CD14-positive monocyte (primary cell): ENCODE results near the gene LDAH. TPM values are rescaled to one million over a fixed set of nuclear protein-coding genes. Genes with fewer than 3 reads are reported as not detected.
A peak's percentile ranks its signal among the peaks of the same experiment; 100 is the strongest.

Experiments
- DNase-seq, 3 donors: peaks; one replicate each; pipeline ENCODE4 v3.0.0-alpha.2; 2011 to 2022
- H2AFZ ChIP-seq: 2 replicates; pipeline ENCODE4 v1.6.0; 2012; ENCODE audit warnings: mild to moderate bottlenecking, low read depth, low read length, inconsistent platforms; ENCODE audit not compliant: insufficient read depth, poor library complexity, severe bottlenecking
- H3K27ac ChIP-seq, 2 donors: 1 replicate in 1 of 2; 2 replicates in 1 of 2; pipeline ENCODE4 v1.5.1; 2012 to 2013; ENCODE audit warnings: low read length in 2 of 2, control low read depth in 1 of 2, inconsistent platforms in 1 of 2, low read depth in 1 of 2, mild to moderate bottlenecking in 1 of 2
- H3K27me3 ChIP-seq, 2 donors: one replicate each; pipeline versions ENCODE4 v1.6.0 to v1.6.1; 2011 to 2013; ENCODE audit warnings: low read length in 2 of 2; ENCODE audit not compliant: control insufficient read depth in 2 of 2, insufficient read depth in 2 of 2
- H3K36me3 ChIP-seq, 2 donors: replicated peaks in 1 of 2; 1 replicate in 1 of 2; 2 replicates in 1 of 2; pipeline versions ENCODE4 v1.5.1 to v1.6.1; 2012 to 2013; ENCODE audit warnings: low read length in 2 of 2, control low read depth in 1 of 2, inconsistent platforms in 1 of 2, mild to moderate bottlenecking in 1 of 2; ENCODE audit not compliant: insufficient read depth in 2 of 2, control insufficient read depth in 1 of 2
- H3K4me1 ChIP-seq, 2 donors: 1 replicate in 1 of 2; 2 replicates in 1 of 2; pipeline versions ENCODE4 v1.5.1 to v1.6.1; 2012 to 2013; ENCODE audit warnings: low read length in 2 of 2, control low read depth in 1 of 2, inconsistent platforms in 1 of 2, mild to moderate bottlenecking in 1 of 2, moderate library complexity in 1 of 2; ENCODE audit not compliant: insufficient read depth in 2 of 2, control insufficient read depth in 1 of 2
- H3K4me2 ChIP-seq: replicated peaks from 2 replicates; pipeline ENCODE3; 2012; ENCODE audit warnings: low read length, moderate library complexity, mild to moderate bottlenecking; ENCODE audit not compliant: poor library complexity, severe bottlenecking; ENCODE audit errors: extremely low read depth
- H3K4me3 ChIP-seq, 3 experiments: fragments of 200-600 bp in 1 of 3; sonication (generic) in 1 of 3; replicated peaks in 1 of 3; 1 replicate in 2 of 3; 2 replicates in 1 of 3; pipeline ENCODE4 v1.5.1; 2011 to 2013; ENCODE audit warnings: low read length in 3 of 3, mild to moderate bottlenecking in 3 of 3, control low read depth in 2 of 3, low read depth in 2 of 3, inconsistent platforms in 1 of 3, moderate library complexity in 1 of 3
- H3K79me2 ChIP-seq: 2 replicates; pipeline ENCODE4 v1.6.0; 2012; ENCODE audit warnings: mild to moderate bottlenecking, control low read depth, inconsistent platforms, low read length, moderate library complexity; ENCODE audit not compliant: insufficient read depth
- H3K9ac ChIP-seq: 2 replicates; pipeline ENCODE4 v1.6.0; 2017; ENCODE audit warnings: low read length, mild to moderate bottlenecking; ENCODE audit not compliant: insufficient read depth, poor library complexity, severe bottlenecking
- H3K9me3 ChIP-seq, 2 donors: replicated peaks in 1 of 2; 1 replicate in 1 of 2; 2 replicates in 1 of 2; pipeline versions ENCODE4 v1.5.1 to v1.6.1; 2012 to 2013; ENCODE audit warnings: low read length in 2 of 2, control low read depth in 1 of 2; ENCODE audit not compliant: control insufficient read depth in 1 of 2, insufficient read depth in 1 of 2
- H4K20me1 ChIP-seq: 2 replicates; pipeline ENCODE4 v1.6.0; 2012; ENCODE audit warnings: mild to moderate bottlenecking, low read length, control low read depth, moderate library complexity; ENCODE audit not compliant: insufficient read depth
- H3K27ac Mint-ChIP-seq, 7 donors: one replicate each; pipeline ENCODE4 v1.8.0; 2020; ENCODE audit warnings: mild to moderate bottlenecking in 7 of 7, mixed read lengths in 7 of 7, moderate library complexity in 6 of 7, inconsistent platforms in 2 of 7
- H3K27me3 Mint-ChIP-seq, 3 donors: one replicate each; pipeline ENCODE4 v1.8.0; 2021 to 2022; ENCODE audit warnings: low read depth in 3 of 3, mild to moderate bottlenecking in 3 of 3, mixed read lengths in 3 of 3, moderate library complexity in 3 of 3, inconsistent platforms in 1 of 3
- H3K36me3 Mint-ChIP-seq, 2 donors: one replicate each; pipeline ENCODE4 v1.8.0; 2020; ENCODE audit warnings: mixed read lengths in 2 of 2, inconsistent platforms in 1 of 2, mild to moderate bottlenecking in 1 of 2
- H3K4me1 Mint-ChIP-seq: one replicate; pipeline ENCODE4 v1.8.0; 2020; ENCODE audit warnings: mild to moderate bottlenecking, mixed read lengths
- H3K4me3 Mint-ChIP-seq, 2 donors: one replicate each; pipeline ENCODE4 v1.8.0; 2020; ENCODE audit warnings: mild to moderate bottlenecking in 2 of 2, mixed read lengths in 2 of 2, moderate library complexity in 1 of 2
- H3K9me3 Mint-ChIP-seq, 7 donors: one replicate each; pipeline ENCODE4 v1.8.0; 2020 to 2022; ENCODE audit warnings: mixed read lengths in 7 of 7, mild to moderate bottlenecking in 6 of 7, moderate library complexity in 6 of 7, inconsistent platforms in 2 of 7
- CTCF ChIP-seq: fragments of 200-600 bp; IDR thresholded peaks from one replicate; pipeline ENCODE4 v1.8.0; 2022; ENCODE audit warnings: antibody characterized with exemption, mild to moderate bottlenecking
- WGBS: methylation state at CpG from one replicate; pipeline ENCODE4 v1.1.5; 2013; ENCODE audit warnings: missing lambda C conversion rate; ENCODE audit not compliant: insufficient coverage; 5-methylcytosine and 5-hydroxymethylcytosine counted together
- intact Hi-C, 2 donors: fragments of 100-400 bp; cut with micrococcal nuclease; formaldehyde crosslinking; loops; one replicate each; pipeline versions ENCODE4 v1.15.0 to v1.15.1; 2023
- polyA minus RNA-seq: library from RNA; depleted of rRNA, polyadenylated mRNA; stranded (reverse); fragments of >200 nt; gene quantifications from 2 replicates; pipeline ENCODE4 v1.2.3, GENCODE V29; 2012
- polyA plus RNA-seq, 3 donors: library from polyadenylated mRNA; depleted of rRNA in 1 of 3; unstranded in 2 of 3; stranded (reverse) in 1 of 3; fragments of 300-500 nt in 2 of 3; fragments of >200 nt in 1 of 3; fragmentation: Illumina TruSeq in 2 of 3; gene quantifications; 1 replicate in 2 of 3; 2 replicates in 1 of 3; pipeline ENCODE4 v1.2.3, GENCODE V29; 2012 to 2021
- total RNA-seq, 12 experiments: library from RNA in 1 of 12; stranded (reverse) in 1 of 12; fragments of 120-200 nt in 1 of 12; gene quantifications; one replicate each; pipeline ENCODE4 v1.2.4 and lab custom pipeline; 2013 to 2026; ENCODE audit warnings: mixed read lengths in 6 of 12, inconsistent platforms in 1 of 12

Gene LDAH
- 11.9 TPM for total RNA-seq (2013)
- polyA plus RNA-seq (1 to 10 TPM; 3.7 to 5.7 (median 5.0) TPM), polyA minus RNA-seq (2.6 and 4.3 TPM in 2 replicates), total RNA-seq (lab: John Stamatoyannopoulos, UW) (0.75 to 5.0 (median 3.8) reads per million in 11 experiments)

- Mint-ChIP-seq H3K36me3 (no peaks in the 10 kb centered on the region), H3K9me3 (peaks cover 0 to 3% (median 0%) of the 10 kb centered on the region in 7 donors), H3K4me3 (peak within 1 kb of the TSS; percentile 96 to 99), H3K27me3 (peaks cover 3 to 17% (median 10%) of the 10 kb centered on the region in 3 donors), H3K4me1 (peaks cover 9% of the 10 kb centered on the region), H3K27ac (peak within 1 kb of the TSS; percentile 89 to 96 (median 92))
- DNase-seq = peak; percentile 40 to 56 (median 53)
- intact Hi-C loops = no loop called here
- Histone ChIP-seq H3K36me3 (no peaks in the 10 kb centered on the region), H3K4me2 (peak within 1 kb of the TSS; percentile 91), H3K9ac (peak within 1 kb of the TSS; percentile 91), H3K27me3 (peaks cover 4 to 12% of the 10 kb centered on the region in 2 donors), H3K4me3 (peak within 1 kb of the TSS; percentile 58 to 99 (median 98)), H3K9me3 (no peaks in the 10 kb centered on the region), H2AFZ (peak within 1 kb of the TSS; percentile 96), H4K20me1 (no peaks in the 10 kb centered on the region), H3K79me2 (peaks cover 13% of the 10 kb centered on the region), H3K4me1 (no peaks in the 10 kb centered on the region), H3K27ac (peak within 1 kb of the TSS; percentile 89 to 95)
- no peak for TF ChIP-seq CTCF
- under 1% methylated on average over 42 of the region's 46 CpGs for WGBS
Measured at GRCh38 chr2:20822535-20823490, at the start of gene LDAH. Gene LDAH (minus strand): TSS chr2:20823101. CDS start chr2:20801463, 21,638 bp downstream.

- no peak overlapping the region for H3K4me3 Mint-ChIP-seq
- Histone ChIP-seq H3K9me3 (no peaks in the 10 kb centered on the region), H3K27ac (no peak overlapping the region), H3K36me3 (no peaks in the 10 kb centered on the region), H3K4me3 (no peak overlapping the region), H4K20me1 (no peaks in the 10 kb centered on the region), H3K79me2 (no peaks in the 10 kb centered on the region), H3K4me1 (no peaks in the 10 kb centered on the region), H3K4me2 (no peak overlapping the region), H2AFZ (no peak overlapping the region), H3K27me3 (no peaks in the 10 kb centered on the region), H3K9ac (no peak overlapping the region)
- no peak overlapping the region for H3K27ac Mint-ChIP-seq
- no peaks in the 10 kb centered on the region for H3K36me3 Mint-ChIP-seq
- no peaks in the 10 kb centered on the region for H3K4me1 Mint-ChIP-seq
- no peak for TF ChIP-seq CTCF
- peaks cover 0 to 4% (median 0%) of the 10 kb centered on the region in 7 donors for H3K9me3 Mint-ChIP-seq
- DNase-seq = no peak
- peaks cover 2 to 4% (median 3%) of the 10 kb centered on the region in 3 donors for H3K27me3 Mint-ChIP-seq
- intact Hi-C loops = no loop called here
- WGBS = 0% methylated on average over 2 of the region's 2 CpGs
Measured at GRCh38 chr2:20868377-20868776, 45.5 kb upstream of the LDAH start.
